ENCODE results near the gene FNBP1. TPM values are rescaled to one million over a fixed set of nuclear protein-coding genes. Genes with fewer than 3 reads are reported as not detected.

The FNBP1 gene
- total and polyA plus RNA-seq, 2 donors (not counting 1 experiment from before 2014, with no cell fraction given), result 42.9 to 318 TPM

GRCh38 chr9:129989740-129990139, 53.2 kb downstream of the FNBP1 start:
- Histone ChIP-seq H3K4me1 (ENCODE audit: control insufficient read depth in 2 of 2, insufficient read depth in 2 of 2, low read length in 2 of 2) (peaks cover 73 to 87% of the 10 kb centered on the region in 2 donors), H4K20me1 (ENCODE audit: control insufficient read depth, insufficient read depth, low read length, poor library complexity, severe bottlenecking) (no peaks in the 10 kb centered on the region), H3K79me2 (ENCODE audit: control insufficient read depth, insufficient read depth, low read length) (peaks cover 91% of the 10 kb centered on the region), H3K27me3 (replicated peaks in 1 of 4; ENCODE audit: control extremely low read depth in 1 of 4, control insufficient read depth in 3 of 4, insufficient read depth in 4 of 4, low read length in 3 of 4) (no peaks in the 10 kb centered on the region), H3K9ac (ENCODE audit: low read length) (peak overlapping the region; percentile 54), H3K36me3 (replicated peaks in 1 of 2; ENCODE audit: control extremely low read depth in 1 of 2, control insufficient read depth in 1 of 2, extremely low read depth in 1 of 2, insufficient read depth in 2 of 2, low read length in 1 of 2) (peaks cover 0 to 21% of the 10 kb centered on the region in 2 experiments), H2AFZ (ENCODE audit: insufficient read depth, low read depth, low read length, poor library complexity, severe bottlenecking) (no peak overlapping the region), H3K9me3 (ENCODE audit: control extremely low read depth in 1 of 3, control insufficient read depth in 2 of 3, insufficient read depth in 1 of 3, low read length in 2 of 3) (no peaks in the 10 kb centered on the region), H3K27ac (ENCODE audit: low read length in 2 of 2) (peak overlapping the region; percentile 92), H3K4me2 (replicated peaks; ENCODE audit: low read depth, low read length, poor library complexity, severe bottlenecking) (peak overlapping the region; percentile 77), H3K4me3 (ENCODE audit: control extremely low read depth in 1 of 5, extremely low read depth in 1 of 5, insufficient read depth in 1 of 5, low read depth in 2 of 5, low read length in 4 of 5) (peak overlapping the region in 2 of 5 experiments; percentile 31 to 45)
- CTCF ChIA-PET, result interaction anchor here (1.2 to 1.5 kb wide), 4 partner anchors 18 to 50 kb away, joined by 3 to 7 read pairs (median 4); no protein-coding TSS in a partner anchor
- Mint-ChIP-seq H3K27me3 (no peaks in the 10 kb centered on the region), H3K27ac (peak overlapping the region; percentile 93), H3K9me3 (ENCODE audit: insufficient read depth) (no peaks in the 10 kb centered on the region), H3K4me3 (peak overlapping the region; percentile 76), H3K4me1 (peaks cover 71% of the 10 kb centered on the region)
- POLR2A ChIA-PET, result interaction anchor here (0.8 to 15.0 kb wide), 8 partner anchors 16 to 101 kb away, joined by 3 to 107 read pairs (median 7); partner anchors contain the start of gene FNBP1
- DNase-seq (no peak), ATAC-seq (ENCODE audit: low read depth) (no peak)
- 65% methylated on average over 6 of the region's 7 CpGs for WGBS (ENCODE audit: insufficient coverage)
- TF ChIP-seq CTCF (IDR thresholded peaks at IDR 0.05), result no peak
- no peak for TF ChIP-seq EZH2 (IDR thresholded peaks at IDR 0.05; ENCODE audit: borderline replicate concordance, insufficient read depth, low read depth, low read length, poor library complexity, severe bottlenecking)
- intact Hi-C loops (cut with micrococcal nuclease), result loop anchor here (1.0 to 5.0 kb wide), 7 partner anchors 18 to 105 kb away; no protein-coding TSS in a partner anchor

GRCh38 chr9:129989362-129989708, 53.7 kb downstream of the FNBP1 start:
- Histone ChIP-seq H3K9ac (ENCODE audit: low read length) (peak overlapping the region; percentile 54), H3K4me3 (ENCODE audit: control extremely low read depth in 1 of 5, extremely low read depth in 1 of 5, insufficient read depth in 1 of 5, low read depth in 2 of 5, low read length in 4 of 5) (peak overlapping the region in 2 of 5 experiments; percentile 31 to 45), H4K20me1 (ENCODE audit: control insufficient read depth, insufficient read depth, low read length, poor library complexity, severe bottlenecking) (no peaks in the 10 kb centered on the region), H3K9me3 (ENCODE audit: control extremely low read depth in 1 of 3, control insufficient read depth in 2 of 3, insufficient read depth in 1 of 3, low read length in 2 of 3) (peaks cover 0 to 2% (median 0%) of the 10 kb centered on the region in 3 donors), H2AFZ (ENCODE audit: insufficient read depth, low read depth, low read length, poor library complexity, severe bottlenecking) (no peak overlapping the region), H3K27ac (ENCODE audit: low read length in 2 of 2) (peak overlapping the region; percentile 92), H3K79me2 (ENCODE audit: control insufficient read depth, insufficient read depth, low read length) (peaks cover 92% of the 10 kb centered on the region), H3K27me3 (replicated peaks in 1 of 4; ENCODE audit: control extremely low read depth in 1 of 4, control insufficient read depth in 3 of 4, insufficient read depth in 4 of 4, low read length in 3 of 4) (no peaks in the 10 kb centered on the region), H3K36me3 (replicated peaks in 1 of 2; ENCODE audit: control extremely low read depth in 1 of 2, control insufficient read depth in 1 of 2, extremely low read depth in 1 of 2, insufficient read depth in 2 of 2, low read length in 1 of 2) (peaks cover 0 to 21% of the 10 kb centered on the region in 2 experiments), H3K4me1 (ENCODE audit: control insufficient read depth in 2 of 2, insufficient read depth in 2 of 2, low read length in 2 of 2) (peaks cover 77 to 90% of the 10 kb centered on the region in 2 donors), H3K4me2 (replicated peaks; ENCODE audit: low read depth, low read length, poor library complexity, severe bottlenecking) (peak overlapping the region; percentile 77)
- DNase-seq (no peak), ATAC-seq (ENCODE audit: low read depth) (no peak)
- H3K9me3 Mint-ChIP-seq (ENCODE audit: insufficient read depth), result no peaks in the 10 kb centered on the region
- H3K4me1 Mint-ChIP-seq, result peaks cover 72% of the 10 kb centered on the region
- WGBS (ENCODE audit: insufficient coverage), result 23% methylated on average over 2 of the region's 3 CpGs
- intact Hi-C loops (cut with micrococcal nuclease), result loop anchor here (1.0 to 5.0 kb wide), 7 partner anchors 18 to 105 kb away; no protein-coding TSS in a partner anchor
- no peak for TF ChIP-seq CTCF (IDR thresholded peaks at IDR 0.05)
- TF ChIP-seq EZH2 (IDR thresholded peaks at IDR 0.05; ENCODE audit: borderline replicate concordance, insufficient read depth, low read depth, low read length, poor library complexity, severe bottlenecking), result no peak
- peak overlapping the region; percentile 93 for H3K27ac Mint-ChIP-seq
- no peaks in the 10 kb centered on the region for H3K27me3 Mint-ChIP-seq
- CTCF ChIA-PET, result interaction anchor here (0.7 to 1.3 kb wide), 5 partner anchors 18 to 53 kb away, joined by 3 to 7 read pairs (median 3); no protein-coding TSS in a partner anchor
- POLR2A ChIA-PET, result interaction anchor here (0.8 to 15.0 kb wide), 10 partner anchors 12 to 100 kb away, joined by 3 to 107 read pairs (median 5); partner anchors contain the start of gene FNBP1
- H3K4me3 Mint-ChIP-seq, result peak overlapping the region; percentile 76

All from B cell (primary cell).